Retina (tissue), 1 donor: ENCODE data around the gene BST1.

Experiments
- DNase-seq: peaks from one replicate; pipeline ENCODE4 v3.0.0-alpha.2; 2016

Gene BST1, protein sequence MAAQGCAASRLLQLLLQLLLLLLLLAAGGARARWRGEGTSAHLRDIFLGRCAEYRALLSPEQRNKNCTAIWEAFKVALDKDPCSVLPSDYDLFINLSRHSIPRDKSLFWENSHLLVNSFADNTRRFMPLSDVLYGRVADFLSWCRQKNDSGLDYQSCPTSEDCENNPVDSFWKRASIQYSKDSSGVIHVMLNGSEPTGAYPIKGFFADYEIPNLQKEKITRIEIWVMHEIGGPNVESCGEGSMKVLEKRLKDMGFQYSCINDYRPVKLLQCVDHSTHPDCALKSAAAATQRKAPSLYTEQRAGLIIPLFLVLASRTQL

DNA sequence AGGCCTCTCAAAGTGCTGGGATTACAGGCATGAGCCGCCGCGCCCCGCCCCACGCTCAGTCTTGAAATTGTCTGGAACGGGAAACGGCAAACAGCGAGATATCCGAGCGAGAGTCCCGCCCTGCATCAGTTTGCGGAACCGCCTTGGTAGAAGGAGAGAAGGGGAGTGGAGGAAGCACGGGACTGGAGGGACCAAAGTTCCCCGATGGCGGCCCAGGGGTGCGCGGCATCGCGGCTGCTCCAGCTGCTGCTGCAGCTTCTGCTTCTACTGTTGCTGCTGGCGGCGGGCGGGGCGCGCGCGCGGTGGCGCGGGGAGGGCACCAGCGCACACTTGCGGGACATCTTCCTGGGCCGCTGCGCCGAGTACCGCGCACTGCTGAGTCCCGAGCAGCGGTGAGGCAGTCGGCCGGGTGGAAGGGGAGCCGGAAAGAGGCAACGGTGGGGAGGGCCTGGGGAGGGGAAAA, at the start of gene BST1:
Gene BST1, plus strand, starts transcription at position 125 of the 463 bp plus-strand sequence. Its CDS starts 80 bp downstream, at position 205.
- DNase-seq = peak; percentile 75

DNA sequence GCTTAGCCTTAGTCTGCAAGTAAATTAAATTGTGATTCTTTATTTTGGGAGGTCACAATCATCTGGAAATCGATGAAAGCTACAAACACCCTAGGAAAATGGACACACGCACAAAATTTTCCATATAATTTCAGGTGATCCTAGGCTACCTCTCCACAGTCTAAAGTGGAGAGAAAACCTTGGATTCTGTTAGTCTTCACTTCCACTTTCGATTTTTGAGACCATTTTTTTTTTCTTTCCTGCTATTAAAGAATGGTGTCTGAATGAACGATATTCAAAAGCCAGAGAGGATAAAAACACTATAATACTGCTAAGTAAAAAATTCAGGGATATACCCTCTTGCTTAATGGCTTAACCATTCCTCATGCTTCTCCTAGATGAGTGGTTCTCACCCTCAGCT, 49.4 kb upstream of the BST1 start:
- no peak for DNase-seq

DNA sequence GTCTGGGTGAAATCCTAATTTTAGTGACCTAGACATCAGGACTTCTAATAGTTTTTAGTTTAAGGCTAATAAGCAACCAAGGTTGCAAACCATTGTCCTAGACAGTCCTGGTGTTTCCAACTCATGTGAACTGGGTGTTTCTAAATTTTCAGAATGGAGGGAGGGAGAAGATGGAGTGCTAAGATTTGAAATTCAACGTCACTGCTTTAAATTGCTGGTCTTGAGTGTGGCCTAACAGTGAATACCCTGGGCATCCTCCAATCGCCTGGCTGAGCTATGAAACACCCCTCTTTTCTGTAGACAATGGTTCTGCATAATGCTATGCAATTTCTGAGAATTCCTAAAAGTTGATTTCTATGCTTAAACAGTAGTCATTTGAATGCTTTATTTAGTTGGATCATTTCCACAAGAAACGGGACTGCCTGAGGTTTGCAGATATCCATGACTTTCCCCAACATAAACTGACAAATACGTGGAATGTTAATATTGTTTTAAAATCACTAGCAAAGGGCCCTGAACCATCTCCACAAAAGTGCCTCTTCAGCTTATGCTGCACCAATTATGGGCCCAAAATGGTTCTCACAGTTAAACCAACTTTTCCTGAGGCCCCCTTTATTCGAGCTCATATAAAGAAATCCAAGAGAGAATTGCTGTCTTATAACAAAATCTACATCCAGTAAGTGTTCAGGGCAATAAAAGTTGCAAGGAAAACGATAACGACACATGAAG, 48.8 kb upstream of the BST1 start:
- peak; percentile 48 for DNase-seq

DNA sequence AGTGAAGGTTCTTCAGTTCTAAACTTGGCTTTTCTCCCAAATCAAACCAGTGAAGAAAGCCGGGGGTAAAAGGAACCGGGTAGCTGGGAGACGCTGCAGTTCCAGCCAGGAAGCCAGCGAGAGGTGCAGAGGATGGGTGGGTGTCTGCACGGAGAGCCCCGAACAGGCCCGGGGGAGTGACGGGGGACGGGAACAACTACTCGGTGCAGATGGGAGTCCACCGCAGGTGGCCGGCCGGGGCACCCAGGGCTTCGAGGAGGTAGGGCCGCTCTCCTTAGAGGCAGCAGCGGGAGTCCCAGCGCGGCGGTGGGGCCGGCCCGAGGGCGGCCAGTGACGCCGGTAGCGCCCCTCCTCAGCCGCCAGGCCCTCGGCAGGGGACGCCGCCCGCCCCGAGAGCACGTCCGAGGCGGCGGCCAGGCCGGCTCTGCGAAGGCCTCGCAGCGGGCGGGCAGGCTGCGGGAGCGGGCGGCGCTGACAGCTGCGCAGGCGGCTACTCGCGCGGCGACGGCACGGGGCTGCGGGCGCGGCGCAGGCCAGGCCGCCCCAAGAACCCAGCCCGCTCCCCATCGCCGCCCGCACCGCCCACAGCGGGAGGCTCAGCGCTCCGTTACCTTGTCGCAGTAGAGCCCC, 48.2 kb upstream of the BST1 start:
- DNase-seq = peak; percentile 79

DNA sequence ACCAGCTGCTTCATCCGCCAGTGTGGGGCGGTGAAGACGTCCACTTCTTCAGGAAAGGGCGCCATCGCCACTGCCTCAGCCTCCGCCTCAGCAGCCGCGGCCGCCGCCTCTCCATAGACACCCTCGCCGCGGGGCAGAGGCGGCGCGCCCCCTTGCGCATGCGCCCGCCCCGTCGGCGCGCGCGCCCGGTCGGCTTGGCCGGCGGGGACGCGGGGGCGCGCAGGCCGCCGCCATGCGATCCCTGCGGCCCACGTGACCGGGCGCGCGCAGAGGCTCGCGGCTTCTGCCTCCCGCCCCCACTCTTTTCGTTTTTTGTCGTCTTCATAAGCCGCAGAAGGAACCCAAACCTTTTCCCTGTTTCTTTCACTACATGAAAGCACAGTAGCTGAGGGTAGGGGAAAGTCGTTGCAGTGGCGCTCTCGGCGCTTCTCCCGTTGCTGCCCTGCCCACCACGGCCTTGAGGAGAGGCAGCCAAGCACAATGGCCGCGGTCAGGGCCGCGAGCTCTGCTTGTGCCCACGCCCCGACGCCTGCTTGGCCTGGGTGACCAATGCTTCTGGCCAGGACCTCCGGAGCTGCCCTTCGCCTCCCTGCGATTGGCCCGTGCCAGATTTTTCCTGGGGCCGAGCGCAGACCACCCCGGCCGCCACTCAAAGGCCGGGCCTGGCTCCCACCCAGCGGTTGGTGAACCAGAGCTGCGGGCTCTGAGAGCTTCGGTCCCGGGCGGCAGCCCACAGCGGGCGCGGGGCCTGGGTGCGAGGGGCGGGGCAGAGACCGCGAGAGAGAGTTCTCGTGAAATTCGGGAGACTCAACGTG, 47.4 kb upstream of the BST1 start, which contains the start of gene FBXL5:
Gene FBXL5, minus strand, starts transcription at position 135 of the 815 bp plus-strand sequence. Its CDS starts 70 bp downstream, at position 65.
- peak; percentile 98 for DNase-seq

DNA sequence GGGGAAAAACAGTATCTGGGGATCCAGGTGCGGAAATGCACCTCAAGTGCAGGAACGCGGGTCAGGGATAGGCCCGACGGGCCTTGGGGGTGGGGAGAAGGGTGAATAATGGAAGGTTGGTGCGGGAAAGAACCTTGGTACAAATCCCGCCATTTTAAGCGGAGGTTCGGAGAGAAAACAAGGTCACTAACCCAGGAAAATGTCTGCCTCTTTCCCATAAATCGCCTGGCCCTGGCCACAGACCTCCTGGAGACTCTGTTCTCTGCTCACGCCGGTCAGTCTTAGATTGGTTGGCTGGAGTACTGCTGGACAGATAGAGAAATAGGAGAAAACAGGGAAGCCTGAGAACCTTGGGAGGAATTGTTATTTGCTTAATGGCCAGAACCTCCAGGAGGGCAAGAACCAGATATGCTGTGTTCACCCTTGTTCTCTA, 46.8 kb upstream of the BST1 start:
- no peak for DNase-seq

DNA sequence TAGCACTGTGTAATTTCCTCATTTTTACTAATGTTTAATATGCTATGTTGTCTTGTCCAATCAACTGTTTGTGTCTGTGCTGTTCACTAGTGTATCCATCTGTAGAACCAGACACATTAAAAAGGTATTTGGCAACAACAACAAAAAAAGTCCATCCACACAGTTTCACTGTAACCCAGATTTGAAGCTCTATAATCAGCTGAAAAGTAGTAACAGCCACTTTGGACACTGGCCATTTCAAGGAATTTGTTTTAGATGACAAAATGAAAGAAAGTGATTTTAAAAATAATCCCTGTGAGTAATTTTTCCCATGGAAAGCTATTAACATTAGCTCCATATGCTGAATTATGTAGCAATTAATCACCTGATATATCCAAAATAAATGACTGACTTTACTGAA, 45.5 kb upstream of the BST1 start:
- no peak for DNase-seq

DNA sequence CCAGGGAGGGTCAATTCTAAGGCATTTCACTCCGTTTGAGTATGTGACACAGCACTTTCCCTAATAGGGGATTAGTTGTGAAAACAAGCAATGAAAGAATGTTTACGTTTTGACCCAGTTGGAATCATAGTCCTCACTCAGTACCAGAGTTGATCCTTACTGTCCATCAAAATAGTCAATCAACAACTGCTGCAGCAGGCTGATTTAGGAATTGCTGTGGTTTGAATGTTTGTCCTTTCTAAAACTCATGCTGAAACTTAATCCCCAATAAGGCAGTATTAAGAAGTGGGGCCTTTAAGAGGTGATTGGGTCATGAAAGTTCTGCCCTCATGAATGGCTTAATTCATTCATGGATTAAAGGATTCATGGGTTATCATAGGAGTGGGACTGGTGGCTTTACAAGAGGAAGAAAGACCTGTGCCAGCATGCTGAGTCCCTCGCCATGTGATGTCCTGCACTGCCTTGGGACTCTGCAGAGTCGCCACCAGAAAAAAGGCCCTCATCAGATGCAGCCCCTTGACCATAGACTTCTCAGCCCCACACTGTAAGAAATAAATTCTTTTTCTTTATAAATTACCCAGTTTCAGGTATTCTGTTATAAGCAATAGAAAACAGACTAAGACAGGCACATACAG, 44.6 kb upstream of the BST1 start:
- no peak for DNase-seq

DNA sequence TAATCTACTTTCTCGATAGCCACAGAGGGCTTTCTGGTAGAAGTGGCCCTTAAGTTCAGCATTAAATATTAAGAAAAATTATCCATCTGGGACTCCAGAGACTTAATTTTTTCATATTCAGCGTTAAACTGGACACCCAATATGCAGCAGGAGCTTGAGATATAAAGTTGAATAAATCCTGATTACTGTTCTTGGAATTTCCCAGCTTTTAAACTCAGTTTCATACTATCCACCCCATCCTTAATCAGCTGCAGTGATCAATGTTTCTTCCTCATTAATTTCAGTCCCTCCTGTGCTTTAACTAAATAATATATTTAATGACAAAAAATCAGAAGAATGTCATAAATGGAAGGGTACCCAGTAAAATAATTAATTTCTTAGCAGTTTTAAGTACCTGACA, 44.1 kb upstream of the BST1 start:
- no peak for DNase-seq

DNA sequence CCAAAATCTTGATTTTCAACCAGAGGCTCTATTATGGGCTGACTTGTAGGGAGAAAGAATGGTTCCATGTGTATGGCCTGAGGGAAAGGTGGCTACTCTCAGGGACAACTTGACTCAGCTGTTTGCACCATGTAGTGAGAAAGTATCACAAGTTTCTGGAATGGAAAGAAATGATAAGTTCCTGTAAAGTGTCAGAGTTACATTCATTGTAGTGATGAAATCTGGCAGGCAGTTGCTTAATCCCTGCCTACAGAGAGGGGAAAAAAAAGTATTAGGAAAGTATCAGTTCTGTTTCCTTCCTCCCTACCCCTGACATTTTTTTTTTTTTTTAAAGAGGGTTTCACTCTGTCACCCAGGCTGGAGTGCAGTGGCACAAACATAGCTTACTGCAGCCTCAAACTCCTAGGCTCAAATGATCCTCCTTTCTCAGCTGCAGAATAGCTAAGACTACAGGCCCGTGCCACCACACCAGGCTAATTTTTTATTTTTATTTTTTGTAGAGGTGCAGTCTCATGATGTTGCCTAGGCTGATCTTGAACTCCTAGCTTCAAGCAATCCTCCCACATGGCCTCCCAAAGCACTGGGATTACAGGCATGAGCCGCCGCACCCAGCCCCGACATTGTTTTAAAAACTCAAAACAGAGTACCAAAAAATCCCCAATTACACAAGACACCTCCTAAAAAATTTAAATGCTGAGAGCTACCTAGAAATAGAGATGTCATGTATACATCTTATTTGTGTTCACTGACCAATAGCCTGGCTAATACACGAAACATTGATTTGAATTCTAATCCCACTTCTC, 42.9 kb upstream of the BST1 start:
- no peak for DNase-seq

DNA sequence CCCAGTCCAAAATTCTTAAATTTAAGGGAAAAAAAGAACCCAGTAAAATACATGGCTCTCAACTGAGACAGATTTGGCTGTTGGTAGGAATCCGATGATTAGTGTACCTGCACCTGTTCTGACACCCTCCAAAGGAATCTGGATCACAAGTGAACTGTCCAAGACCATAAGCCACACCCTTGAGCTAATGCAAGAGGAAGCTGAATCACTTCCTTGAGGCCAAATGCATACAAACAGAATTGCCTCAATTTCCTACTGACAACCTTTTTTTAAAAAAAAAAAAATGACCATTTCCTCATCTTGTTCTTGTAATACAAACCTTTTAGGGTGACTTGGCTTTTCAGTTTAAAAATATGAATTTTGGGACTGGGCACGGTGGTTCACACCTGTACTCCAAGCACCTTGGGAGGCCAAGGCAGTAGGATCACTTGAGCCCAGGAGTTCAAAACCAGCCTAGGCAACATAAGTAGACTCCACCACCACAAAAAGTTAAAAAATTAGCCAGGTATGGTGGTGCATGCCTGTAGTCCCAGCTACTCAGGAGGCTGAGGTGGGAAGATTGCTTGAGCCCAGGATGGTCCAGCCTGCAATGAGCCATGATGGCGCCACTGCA, 37.0 kb upstream of the BST1 start:
- DNase-seq = no peak

DNA sequence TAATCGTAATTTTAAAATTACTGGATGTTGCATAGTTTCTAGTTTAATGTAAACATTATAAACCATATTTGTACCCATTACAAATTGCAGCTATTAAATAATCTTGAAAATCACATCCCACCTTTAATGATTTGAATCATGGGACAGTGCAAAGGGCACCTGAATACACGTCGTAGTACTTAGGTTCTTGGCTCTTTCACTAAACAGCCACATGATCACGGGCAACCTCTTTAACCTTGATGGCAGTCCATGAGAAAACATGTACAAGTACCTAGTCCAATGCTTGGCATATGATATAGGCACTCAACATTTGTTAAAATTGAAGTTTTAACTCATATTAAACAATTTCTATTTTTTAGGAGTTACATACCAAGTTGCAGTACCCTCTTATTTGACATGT, 35.9 kb upstream of the BST1 start:
- DNase-seq = no peak

DNA sequence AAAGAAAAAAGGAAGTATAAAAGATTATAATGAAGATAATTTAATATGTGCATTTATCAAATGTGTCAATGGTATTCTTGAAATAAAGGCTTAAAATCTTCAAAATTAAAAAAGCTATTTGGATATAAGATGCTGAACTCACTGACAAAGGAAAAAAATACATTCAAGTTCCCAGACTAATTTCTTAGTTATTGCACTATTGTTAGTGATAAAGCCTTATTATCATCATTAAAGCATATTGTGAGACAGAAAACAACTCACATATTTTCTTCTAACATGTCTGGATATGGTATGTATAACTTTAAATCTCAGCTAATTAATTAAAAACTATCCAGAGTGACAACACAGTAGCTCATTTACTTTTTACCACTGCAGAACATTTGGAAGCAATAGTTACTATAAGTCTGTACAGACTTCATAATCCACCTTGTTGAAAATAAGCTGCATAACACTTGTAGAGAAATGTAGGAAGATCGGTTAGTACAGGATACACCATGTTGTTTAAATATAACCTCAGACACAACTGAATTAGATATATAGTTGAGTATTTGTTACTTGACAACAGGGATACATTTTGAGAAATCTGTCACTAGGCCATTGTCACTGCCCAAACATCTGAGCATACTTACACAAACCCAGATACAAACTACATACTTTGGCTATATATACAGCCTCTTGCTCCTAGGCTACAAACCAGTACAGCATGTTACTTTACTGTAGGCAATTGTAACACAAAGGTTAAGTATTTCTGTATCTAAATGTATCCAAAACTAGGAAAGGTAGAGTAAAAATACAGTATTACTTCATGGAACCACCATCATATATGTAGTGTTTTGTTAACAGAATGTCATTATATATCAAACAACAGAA, 34.1 kb upstream of the BST1 start:
- no peak for DNase-seq

DNA sequence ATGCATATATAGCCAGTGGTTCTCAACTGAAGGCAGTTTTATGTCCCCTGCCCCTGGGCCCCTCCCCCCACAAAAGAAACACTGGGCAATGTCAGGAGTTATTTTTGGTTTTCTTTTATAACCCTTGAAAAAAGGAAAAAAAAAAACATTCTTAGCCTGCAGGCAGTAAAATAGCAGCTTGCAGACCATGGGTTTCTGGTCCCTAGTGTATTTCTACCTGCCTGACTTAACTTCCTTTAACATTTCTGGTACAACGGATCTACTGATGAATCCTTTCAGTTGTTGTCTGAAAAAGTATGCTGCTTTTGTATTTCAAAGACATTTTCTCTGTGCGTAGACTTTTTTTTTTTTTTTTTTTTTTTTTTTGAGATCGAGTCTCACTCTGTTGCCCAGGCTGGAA, 32.3 kb upstream of the BST1 start:
- no peak for DNase-seq

DNA sequence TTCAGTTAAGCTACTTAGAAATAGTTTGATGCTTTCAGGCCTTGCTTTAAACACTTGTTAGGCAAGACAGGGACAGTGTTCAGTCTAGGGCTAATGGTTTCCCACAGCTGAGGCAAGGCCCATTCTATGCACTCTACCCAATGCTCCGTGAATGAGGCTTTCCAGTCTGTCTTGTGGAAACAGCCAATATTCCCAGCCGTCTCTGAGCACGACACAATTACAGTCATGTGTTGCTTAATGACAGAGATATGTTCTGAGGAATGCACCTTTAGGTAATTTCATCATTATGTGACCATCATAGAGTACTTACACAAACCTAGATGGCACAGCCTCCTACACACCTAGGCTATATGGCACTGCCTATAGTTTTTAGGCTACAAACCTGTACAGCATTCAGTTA, 30.8 kb upstream of the BST1 start:
- DNase-seq = no peak

DNA sequence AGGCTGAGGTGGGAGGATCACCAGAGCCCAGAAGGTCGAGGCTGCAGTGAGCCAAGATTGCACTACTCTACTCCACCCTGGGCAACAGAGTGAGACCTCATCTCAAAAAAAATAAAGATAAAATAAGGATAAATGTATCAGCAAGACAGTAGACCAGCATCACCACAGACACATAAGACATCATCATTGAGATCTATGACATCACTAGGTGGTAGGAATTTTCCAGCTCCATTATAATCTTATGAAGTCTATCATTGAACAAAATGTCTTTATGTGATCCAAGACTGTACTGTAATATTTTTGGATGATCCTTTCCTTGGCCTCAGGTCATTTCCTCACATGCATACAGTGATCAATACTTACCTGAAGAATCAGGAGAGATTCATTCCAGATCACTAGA, 29.5 kb upstream of the BST1 start:
- DNase-seq = no peak

DNA sequence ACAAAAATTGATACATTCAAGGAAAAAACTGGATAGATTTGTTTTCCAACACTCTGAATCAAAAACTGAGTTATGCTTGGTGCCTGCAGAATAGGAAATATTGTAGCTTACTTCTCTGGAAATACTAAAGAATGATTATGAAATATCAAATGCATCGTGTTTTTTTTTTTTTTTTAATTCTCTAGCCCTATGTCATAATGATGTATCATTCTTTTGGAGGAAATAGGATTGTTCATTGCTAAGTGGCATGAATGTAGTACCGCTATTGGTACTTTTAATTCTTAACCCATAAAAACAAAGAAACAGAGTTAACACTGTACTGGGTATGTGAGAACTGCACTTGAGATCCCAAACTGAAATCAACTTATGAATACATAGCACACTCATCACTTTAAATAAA, 28.8 kb upstream of the BST1 start:
- no peak for DNase-seq

DNA sequence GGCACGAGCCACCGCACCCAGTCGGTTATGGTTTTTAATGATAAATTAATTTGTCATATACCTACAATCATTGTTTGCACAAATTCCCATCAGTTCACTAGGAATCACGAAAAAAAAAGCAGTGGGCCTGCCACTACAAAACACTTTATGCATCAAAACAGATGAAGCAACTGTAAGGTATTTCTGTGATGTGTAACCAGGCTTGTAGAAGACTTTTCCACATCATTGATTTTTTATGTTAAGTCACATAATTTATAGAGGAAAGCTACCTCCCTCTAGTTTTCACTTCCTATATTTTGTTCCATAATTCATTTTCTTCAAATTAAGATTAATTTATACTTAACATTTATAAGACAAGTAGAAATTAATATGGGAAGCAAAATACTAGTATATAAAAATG, 27.9 kb upstream of the BST1 start:
- DNase-seq = no peak

DNA sequence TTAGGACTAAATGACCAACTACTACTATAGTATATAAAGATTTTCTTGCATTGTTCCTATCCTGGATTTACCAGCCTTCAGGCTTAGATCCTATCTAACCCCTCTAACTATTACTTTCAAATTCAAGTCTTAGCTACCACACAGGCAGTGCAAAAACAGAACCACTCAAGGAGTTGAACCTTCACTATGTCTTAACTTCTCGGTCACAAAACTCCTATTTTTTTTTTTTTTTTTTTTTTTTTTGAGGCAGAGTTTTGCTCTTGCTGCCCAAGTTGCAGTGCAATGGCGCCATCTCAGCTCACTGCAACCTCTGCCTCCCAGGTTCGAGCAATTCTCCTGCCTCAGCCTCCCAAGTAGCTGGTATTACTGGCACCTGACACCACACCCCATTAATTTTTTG, 27.5 kb upstream of the BST1 start:
- DNase-seq = no peak

DNA sequence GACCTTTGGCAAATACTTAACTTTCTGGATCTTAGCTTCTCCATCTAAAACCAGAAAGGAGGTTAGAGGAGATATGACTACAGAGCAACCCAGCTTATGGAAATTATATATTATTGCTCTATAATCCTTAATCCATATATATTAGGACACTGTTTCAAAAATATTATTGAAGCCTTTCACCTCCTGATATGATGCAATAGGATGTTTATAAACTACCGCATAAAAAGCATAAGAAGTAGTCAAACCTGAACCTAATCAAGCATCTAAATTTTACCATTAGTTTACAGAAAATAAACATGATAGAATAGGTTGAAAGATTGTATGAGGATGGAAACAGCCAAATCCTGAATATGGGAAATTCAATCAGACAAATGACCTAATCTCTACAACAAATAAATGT, 26.8 kb upstream of the BST1 start:
- DNase-seq = no peak
